ENCODE results near the gene EVC2.

- TF ChIP-seq CHD1 (IDR thresholded peaks at IDR 0.05; ENCODE audit: low read depth, low read length), result no peak
- no peak for TF ChIP-seq RAD21 (IDR thresholded peaks at IDR 0.05; ENCODE audit: insufficient read depth, low read depth, low read length)
Measured at GRCh38 chr4:5662555-5662954, 45.8 kb downstream of the EVC2 start.

Measured in GM12878 (cell line).